ENCODE results near the gene PLA2G4E. TPM values are rescaled to one million over a fixed set of nuclear protein-coding genes. Genes with fewer than 3 reads are reported as not detected.

Gene PLA2G4E
- total and polyA plus RNA-seq, 3 experiments from 2014 or later = not detected

DNA sequence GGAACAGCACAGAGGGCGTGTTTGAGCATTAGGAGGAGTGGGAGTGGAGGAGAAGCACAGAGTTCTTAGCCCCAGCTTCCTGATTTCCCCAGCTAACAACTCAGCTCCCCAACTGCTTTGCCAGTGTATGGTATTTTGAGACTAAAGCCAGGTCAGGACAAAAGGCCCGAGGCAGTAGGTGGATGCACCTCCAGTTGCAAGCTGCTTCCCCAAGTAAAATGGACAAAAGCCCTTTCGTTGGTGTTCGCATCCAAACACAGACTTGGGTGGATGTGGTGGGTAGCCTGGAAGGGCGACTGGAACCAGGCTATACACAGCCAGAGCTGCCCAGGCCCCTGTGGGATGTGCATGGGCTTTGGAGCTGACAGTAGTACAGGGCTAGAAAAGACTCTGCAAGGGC is 36.2 kb downstream of the PLA2G4E start:
- no peaks in the 10 kb centered on the region for H3K36me3 ChIP-seq (ENCODE audit: insufficient read depth, low read length)
- Mint-ChIP-seq H3K27ac (no peak overlapping the region), H3K27me3 (no peaks in the 10 kb centered on the region), H3K4me1 (no peaks in the 10 kb centered on the region), H3K4me3 (no peak overlapping the region), H3K36me3 (no peaks in the 10 kb centered on the region), H3K9me3 (no peaks in the 10 kb centered on the region)
- no peaks in the 10 kb centered on the region for H3K9me3 ChIP-seq (ENCODE audit: low read length)
- POLR2A ChIA-PET = no interaction called here
- CTCF ChIA-PET = interaction anchor here (0.5 kb wide), 1 partner anchor 17 kb away, joined by 3 read pairs; no protein-coding TSS in a partner anchor
- no peaks in the 10 kb centered on the region for H3K27me3 ChIP-seq (ENCODE audit: insufficient read depth, low read length, poor library complexity, severe bottlenecking)
- H3K4me3 ChIP-seq (ENCODE audit: low read length) = no peak overlapping the region
- H3K4me1 ChIP-seq (ENCODE audit: insufficient read depth, low read length) = no peaks in the 10 kb centered on the region
- DNase-seq = no peak
- no peak overlapping the region for H3K27ac ChIP-seq (ENCODE audit: low read depth, low read length)

- POLR2A ChIA-PET = no interaction called here
- no peaks in the 10 kb centered on the region for H3K36me3 Mint-ChIP-seq
- Histone ChIP-seq H3K27me3 (ENCODE audit: insufficient read depth, low read length, poor library complexity, severe bottlenecking) (no peaks in the 10 kb centered on the region), H3K4me3 (ENCODE audit: low read length) (no peak overlapping the region), H3K27ac (ENCODE audit: low read depth, low read length) (no peak overlapping the region), H3K36me3 (ENCODE audit: insufficient read depth, low read length) (no peaks in the 10 kb centered on the region), H3K4me1 (ENCODE audit: insufficient read depth, low read length) (no peaks in the 10 kb centered on the region), H3K9me3 (ENCODE audit: low read length) (no peaks in the 10 kb centered on the region)
- H3K27ac Mint-ChIP-seq = no peak overlapping the region
- H3K9me3 Mint-ChIP-seq = no peaks in the 10 kb centered on the region
- H3K27me3 Mint-ChIP-seq = peaks cover 0 to under 1% of the 10 kb centered on the region in 2 donors
- CTCF ChIA-PET = no interaction called here
- no peak for DNase-seq
- H3K4me1 Mint-ChIP-seq = no peaks in the 10 kb centered on the region
- no peak overlapping the region for H3K4me3 Mint-ChIP-seq
Measured at GRCh38 chr15:41983621-41984571, 36.9 kb downstream of the PLA2G4E start.

DNA sequence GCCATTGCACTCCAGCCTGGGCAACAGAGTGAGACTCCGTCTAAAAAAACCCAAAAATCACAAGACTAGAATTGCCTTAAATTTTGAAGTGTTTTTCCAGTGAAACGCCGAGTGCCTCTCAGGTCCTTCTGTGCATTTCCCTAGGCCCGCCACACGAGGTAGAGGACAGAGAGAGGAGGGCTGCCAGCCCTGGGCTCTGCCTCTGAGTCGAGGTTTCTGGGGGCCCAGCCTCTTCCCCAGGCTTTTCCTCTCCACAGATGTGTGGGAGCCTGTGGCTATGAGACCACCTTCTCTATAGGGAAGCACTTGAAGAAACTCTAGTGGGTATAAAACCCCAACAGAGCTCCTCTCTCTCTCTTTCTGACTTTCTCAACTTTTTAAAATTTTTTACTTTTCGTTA is 37.6 kb downstream of the PLA2G4E start:
- Histone ChIP-seq H3K27me3 (ENCODE audit: insufficient read depth, low read length, poor library complexity, severe bottlenecking) (no peaks in the 10 kb centered on the region), H3K4me3 (ENCODE audit: low read length) (no peak overlapping the region), H3K27ac (ENCODE audit: low read depth, low read length) (no peak overlapping the region), H3K9me3 (ENCODE audit: low read length) (no peaks in the 10 kb centered on the region), H3K36me3 (ENCODE audit: insufficient read depth, low read length) (no peaks in the 10 kb centered on the region), H3K4me1 (ENCODE audit: insufficient read depth, low read length) (no peaks in the 10 kb centered on the region)
- no peak for DNase-seq
- ChIA-PET CTCF (no interaction called here), POLR2A (no interaction called here)
- H3K36me3 Mint-ChIP-seq = no peaks in the 10 kb centered on the region
- peaks cover 0 to 1% of the 10 kb centered on the region in 2 donors for H3K27me3 Mint-ChIP-seq
- H3K9me3 Mint-ChIP-seq = no peaks in the 10 kb centered on the region
- no peak overlapping the region for H3K4me3 Mint-ChIP-seq
- H3K4me1 Mint-ChIP-seq = no peaks in the 10 kb centered on the region
- H3K27ac Mint-ChIP-seq = no peak overlapping the region

DNA sequence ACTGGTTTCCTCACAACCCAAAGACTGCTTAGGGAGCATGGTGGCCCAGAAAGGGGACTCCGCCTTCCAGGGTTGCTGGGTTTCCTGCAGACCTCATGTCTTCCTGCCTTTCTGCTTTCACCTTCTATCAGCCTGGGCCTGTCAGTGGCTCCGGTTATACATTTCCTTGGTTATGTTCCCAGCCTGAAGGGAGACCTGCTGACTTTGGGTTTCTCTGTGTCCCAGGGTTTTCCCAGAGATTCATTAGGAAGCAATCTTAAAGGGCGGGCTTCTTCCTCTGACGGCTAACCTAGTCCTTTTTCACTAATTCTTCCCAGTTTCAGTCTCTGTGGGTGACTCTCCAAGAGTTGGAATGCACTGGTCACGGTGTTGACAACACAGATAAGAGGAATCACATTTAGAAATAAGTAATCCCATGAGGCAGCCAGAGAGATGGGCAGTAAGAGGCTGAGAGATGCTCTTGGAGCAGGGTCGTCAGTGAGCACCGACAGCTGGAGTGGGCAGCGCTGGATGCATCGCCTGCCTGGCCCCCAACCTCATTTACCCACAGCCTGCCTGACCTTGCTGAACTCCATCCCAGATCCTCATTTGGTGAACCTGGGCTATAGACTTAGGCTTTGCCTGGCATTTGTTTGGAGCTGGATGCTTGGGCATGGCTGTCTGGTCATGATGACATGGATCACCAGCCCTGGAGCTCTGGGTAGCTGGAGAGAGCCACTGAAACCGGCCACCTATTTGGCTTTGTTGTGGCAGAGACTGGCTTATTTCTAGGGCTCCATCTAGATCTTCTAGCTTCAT is 38.5 kb downstream of the PLA2G4E start:
- Mint-ChIP-seq H3K27me3 (peaks cover 1 to 2% of the 10 kb centered on the region in 2 donors), H3K4me1 (no peaks in the 10 kb centered on the region), H3K27ac (no peak overlapping the region), H3K9me3 (no peaks in the 10 kb centered on the region), H3K36me3 (no peaks in the 10 kb centered on the region), H3K4me3 (no peak overlapping the region)
- Histone ChIP-seq H3K4me3 (ENCODE audit: low read length) (no peak overlapping the region), H3K9me3 (ENCODE audit: low read length) (no peaks in the 10 kb centered on the region), H3K27ac (ENCODE audit: low read depth, low read length) (no peak overlapping the region), H3K27me3 (ENCODE audit: insufficient read depth, low read length, poor library complexity, severe bottlenecking) (no peaks in the 10 kb centered on the region), H3K4me1 (ENCODE audit: insufficient read depth, low read length) (no peaks in the 10 kb centered on the region), H3K36me3 (ENCODE audit: insufficient read depth, low read length) (no peaks in the 10 kb centered on the region)
- DNase-seq = no peak
- CTCF ChIA-PET = no interaction called here
- POLR2A ChIA-PET = no interaction called here

GRCh38 chr15:41981371-41982132 is 39.3 kb downstream of the PLA2G4E start:
- H3K9me3 Mint-ChIP-seq = no peaks in the 10 kb centered on the region
- no peak for DNase-seq
- ChIA-PET POLR2A (no interaction called here), CTCF (interaction anchor here (1.0 kb wide), 1 partner anchor 10 kb away, joined by 3 read pairs; no protein-coding TSS in a partner anchor)
- Histone ChIP-seq H3K4me3 (ENCODE audit: low read length) (no peak overlapping the region), H3K27ac (ENCODE audit: low read depth, low read length) (no peak overlapping the region), H3K27me3 (ENCODE audit: insufficient read depth, low read length, poor library complexity, severe bottlenecking) (no peaks in the 10 kb centered on the region), H3K9me3 (ENCODE audit: low read length) (no peaks in the 10 kb centered on the region), H3K36me3 (ENCODE audit: insufficient read depth, low read length) (no peaks in the 10 kb centered on the region), H3K4me1 (ENCODE audit: insufficient read depth, low read length) (no peaks in the 10 kb centered on the region)
- H3K27ac Mint-ChIP-seq = no peak overlapping the region
- no peaks in the 10 kb centered on the region for H3K36me3 Mint-ChIP-seq
- no peak overlapping the region for H3K4me3 Mint-ChIP-seq
- H3K27me3 Mint-ChIP-seq = peaks cover 5 to 6% of the 10 kb centered on the region in 2 donors
- H3K4me1 Mint-ChIP-seq = no peaks in the 10 kb centered on the region

DNA sequence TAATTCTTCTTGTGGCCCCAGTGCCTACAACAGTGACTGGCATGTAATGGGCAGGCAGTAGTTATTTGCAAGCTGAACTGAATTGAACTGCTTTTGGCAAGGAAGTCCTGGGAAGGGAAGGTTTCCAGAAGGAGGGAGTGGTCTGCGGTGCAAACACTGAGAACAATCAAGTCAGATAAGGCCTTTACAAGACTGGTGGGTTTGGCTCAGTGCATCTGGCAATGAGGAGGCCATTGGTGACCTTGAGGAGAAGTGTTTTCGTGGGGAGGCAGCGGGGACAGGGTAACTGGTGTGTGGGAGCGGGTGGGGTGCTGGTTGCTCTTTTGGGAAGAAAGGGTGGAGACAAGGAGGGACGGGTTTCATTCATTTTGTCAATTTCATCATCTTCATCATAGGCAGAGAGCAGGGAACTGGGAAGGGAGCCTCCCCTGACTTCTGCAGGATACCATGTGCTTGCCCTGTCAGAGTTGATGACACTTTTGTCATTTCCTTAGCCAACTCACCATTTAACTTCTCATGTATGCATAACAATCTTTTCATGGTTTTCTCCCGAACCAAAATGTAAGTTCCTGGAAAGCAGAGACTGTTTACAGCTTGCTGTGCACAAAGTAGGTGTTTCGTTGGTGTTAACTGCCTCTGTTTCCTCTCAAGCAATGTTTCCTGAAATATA is 40.1 kb downstream of the PLA2G4E start:
- no peak overlapping the region for H3K27ac Mint-ChIP-seq
- POLR2A ChIA-PET = no interaction called here
- no peaks in the 10 kb centered on the region for H3K36me3 Mint-ChIP-seq
- no peaks in the 10 kb centered on the region for H3K4me1 ChIP-seq (ENCODE audit: insufficient read depth, low read length)
- CTCF ChIA-PET = interaction anchor here (1.0 to 1.8 kb wide), 2 partner anchors 9 to 10 kb away, joined by 3 to 9 read pairs; no protein-coding TSS in a partner anchor
- no peak for DNase-seq
- peaks cover 6 to 7% of the 10 kb centered on the region in 2 donors for H3K27me3 Mint-ChIP-seq
- H3K27me3 ChIP-seq (ENCODE audit: insufficient read depth, low read length, poor library complexity, severe bottlenecking) = no peaks in the 10 kb centered on the region
- no peak overlapping the region for H3K4me3 Mint-ChIP-seq
- H3K36me3 ChIP-seq (ENCODE audit: insufficient read depth, low read length) = no peaks in the 10 kb centered on the region
- H3K4me1 Mint-ChIP-seq = no peaks in the 10 kb centered on the region
- H3K9me3 ChIP-seq (ENCODE audit: low read length) = no peaks in the 10 kb centered on the region
- H3K27ac ChIP-seq (ENCODE audit: low read depth, low read length) = no peak overlapping the region
- H3K9me3 Mint-ChIP-seq = no peaks in the 10 kb centered on the region
- no peak overlapping the region for H3K4me3 ChIP-seq (ENCODE audit: low read length)

GRCh38 chr15:41979493-41980266 is 41.2 kb downstream of the PLA2G4E start:
- ChIA-PET POLR2A (no interaction called here), CTCF (interaction anchor here (1.8 kb wide), 1 partner anchor 10 kb away, joined by 9 read pairs; no protein-coding TSS in a partner anchor)
- Mint-ChIP-seq H3K9me3 (no peaks in the 10 kb centered on the region), H3K36me3 (no peaks in the 10 kb centered on the region), H3K27ac (no peak overlapping the region), H3K4me3 (no peak overlapping the region), H3K27me3 (peaks cover 9 to 13% of the 10 kb centered on the region in 2 donors), H3K4me1 (no peaks in the 10 kb centered on the region)
- DNase-seq = no peak
- Histone ChIP-seq H3K4me3 (ENCODE audit: low read length) (no peak overlapping the region), H3K27me3 (ENCODE audit: insufficient read depth, low read length, poor library complexity, severe bottlenecking) (no peaks in the 10 kb centered on the region), H3K27ac (ENCODE audit: low read depth, low read length) (no peak overlapping the region), H3K36me3 (ENCODE audit: insufficient read depth, low read length) (no peaks in the 10 kb centered on the region), H3K9me3 (ENCODE audit: low read length) (no peaks in the 10 kb centered on the region), H3K4me1 (ENCODE audit: insufficient read depth, low read length) (no peaks in the 10 kb centered on the region)
